DND-41 (cell line): ENCODE results near the gene BBS1.

Experiments used
- CTCF ChIP-seq: IDR thresholded peaks from 2 replicates; pipeline ENCODE4 v1.5.1; 2012; ENCODE audit warnings: borderline replicate concordance, low read length, moderate library complexity, mild to moderate bottlenecking; ENCODE audit not compliant: poor library complexity, severe bottlenecking; ENCODE audit errors: extremely low read depth
- EZH2 ChIP-seq: IDR thresholded peaks from 3 replicates; pipeline ENCODE4 v1.6.1; 2012; ENCODE audit warnings: borderline replicate concordance, low read depth, mild to moderate bottlenecking, moderate library complexity, low read length, inconsistent platforms; ENCODE audit not compliant: severe bottlenecking

- TF ChIP-seq CTCF (no peak), EZH2 (no peak)
Observed at GRCh38 chr11:66542362-66542761, 31.9 kb downstream of the BBS1 start.
